Uterus (tissue), 2 donors: ENCODE data around the gene ADGRF1.

Experiments
- CTCF ChIP-seq, 4 experiments: fragments of 200-600 bp in 2 of 4; fragments of 450-650 bp in 2 of 4; sonication (generic) in 2 of 4; IDR thresholded peaks; one replicate each; pipeline ENCODE4 v1.5.1; 2016 to 2019; ENCODE audit warnings: antibody characterized with exemption in 4 of 4, mild to moderate bottlenecking in 2 of 4, moderate library complexity in 1 of 4
- POLR2A ChIP-seq, 2 donors: fragments of 450-650 bp; IDR thresholded peaks; one replicate each; pipeline ENCODE4 v1.6.1; 2016; ENCODE audit warnings: antibody characterized with exemption in 2 of 2, mild to moderate bottlenecking in 1 of 2, moderate library complexity in 1 of 2

GRCh38 chr6:46972531-46972930 lies 69.6 kb downstream of the ADGRF1 start:
- TF ChIP-seq CTCF (IDR thresholded peaks at IDR 0.05) (no peak), POLR2A (IDR thresholded peaks at IDR 0.05) (no peak)
